DMS 273 (cell line): ENCODE results near the gene MON1A.
"Not testable (repeated sequence)": the region's sequence is repeated elsewhere in the genome, so short reads cannot be mapped to it uniquely, and the experiment has no call there.

Source experiments
- DNase-seq: peaks from one replicate; lab custom pipeline; 2025; ENCODE audit not compliant: unreplicated experiment; lab: John Stamatoyannopoulos, UW

MON1A gene

GRCh38 chr3:49929291-49930167, at the start of gene MON1A:
MON1A (minus strand) TSS chr3:49929811; CDS start chr3:49913346, 16,465 bp downstream.
- peak; percentile 93 for DNase-seq

GRCh38 chr3:49976942-49977341, 47.3 kb upstream of the MON1A start:
- DNase-seq, result no peak

- DNase-seq, result no peak
Observed at GRCh38 chr3:49972656-49973055, 43.0 kb upstream of the MON1A start.

- DNase-seq, result no peak
Observed at GRCh38 chr3:49968346-49968745, 38.7 kb upstream of the MON1A start.

GRCh38 chr3:49967291-49967690, 37.7 kb upstream of the MON1A start:
- no peak for DNase-seq

- DNase-seq, result peak; percentile 3
Observed at GRCh38 chr3:49966233-49966942, 36.8 kb upstream of the MON1A start.

GRCh38 chr3:49955636-49956035, 26.0 kb upstream of the MON1A start:
- no peak for DNase-seq

GRCh38 chr3:49952924-49953323, 23.3 kb upstream of the MON1A start:
- no peak for DNase-seq

- no peak for DNase-seq
Observed at GRCh38 chr3:49942651-49943050, 13.0 kb upstream of the MON1A start.

GRCh38 chr3:49940667-49941249, 11.1 kb upstream of the MON1A start:
- no peak for DNase-seq

- DNase-seq, result peak; percentile 98
Observed at GRCh38 chr3:49939858-49940666, 10.5 kb upstream of the MON1A start, which contains the start of gene RBM6. RBM6 (plus strand) TSS chr3:49940150; CDS start chr3:49962642, 22,492 bp downstream.

- DNase-seq, result no peak
Observed at GRCh38 chr3:49937090-49937489, 7.5 kb upstream of the MON1A start.

- DNase-seq, result not testable (repeated sequence)
Observed at GRCh38 chr3:49932281-49932680, 2.7 kb upstream of the MON1A start.

GRCh38 chr3:49930922-49931321, 1.3 kb upstream of the MON1A start:
- peak; percentile 65 for DNase-seq

- DNase-seq, result no peak
Observed at GRCh38 chr3:49930168-49930690, 618 bp upstream of the MON1A start.

GRCh38 chr3:49928481-49929017, 1.1 kb downstream of the MON1A start:
- DNase-seq, result no peak

GRCh38 chr3:49927798-49928197, 1.8 kb downstream of the MON1A start:
- DNase-seq, result no peak

GRCh38 chr3:49926117-49926728, 3.4 kb downstream of the MON1A start:
- DNase-seq, result no peak

GRCh38 chr3:49925485-49925884, 4.1 kb downstream of the MON1A start:
- no peak for DNase-seq

GRCh38 chr3:49924683-49925082, 4.9 kb downstream of the MON1A start:
- no peak for DNase-seq
